HG03108 (cell line): Measurements from ENCODE around the gene OR1J2.
"Not testable (repeated sequence)": the region's sequence is repeated elsewhere in the genome, so short reads cannot be mapped to it uniquely, and the experiment has no call there.

ENCODE experiments used
- ATAC-seq: cut with Tn5 transposase; IDR thresholded peaks from one replicate; pipeline ENCODE4 v1.9.1; 2021; ENCODE audit warnings: moderate library complexity; ENCODE audit not compliant: unreplicated experiment

The OR1J2 gene, protein sequence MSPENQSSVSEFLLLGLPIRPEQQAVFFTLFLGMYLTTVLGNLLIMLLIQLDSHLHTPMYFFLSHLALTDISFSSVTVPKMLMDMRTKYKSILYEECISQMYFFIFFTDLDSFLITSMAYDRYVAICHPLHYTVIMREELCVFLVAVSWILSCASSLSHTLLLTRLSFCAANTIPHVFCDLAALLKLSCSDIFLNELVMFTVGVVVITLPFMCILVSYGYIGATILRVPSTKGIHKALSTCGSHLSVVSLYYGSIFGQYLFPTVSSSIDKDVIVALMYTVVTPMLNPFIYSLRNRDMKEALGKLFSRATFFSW

DNA sequence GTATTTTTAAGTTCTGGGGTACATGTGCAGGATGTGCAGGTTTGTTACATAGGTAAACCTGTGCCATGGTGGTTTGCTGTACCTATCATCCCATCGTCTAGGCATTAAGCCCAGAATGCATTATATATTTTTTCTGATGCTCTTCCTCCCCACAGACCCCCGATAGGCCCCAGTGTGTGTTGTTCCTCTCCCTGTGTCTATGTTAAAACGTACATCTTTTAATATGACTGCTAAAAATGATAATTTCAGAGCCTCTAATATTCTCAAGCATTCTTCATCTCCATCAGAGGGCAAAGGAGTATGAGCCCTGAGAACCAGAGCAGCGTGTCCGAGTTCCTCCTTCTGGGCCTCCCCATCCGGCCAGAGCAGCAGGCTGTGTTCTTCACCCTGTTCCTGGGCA, at the start of gene OR1J2:
OR1J2 (plus strand) TSS at position 301 of the 400 bp plus-strand sequence; CDS start at position 301, 0 bp downstream.
- ATAC-seq, result no peak

DNA sequence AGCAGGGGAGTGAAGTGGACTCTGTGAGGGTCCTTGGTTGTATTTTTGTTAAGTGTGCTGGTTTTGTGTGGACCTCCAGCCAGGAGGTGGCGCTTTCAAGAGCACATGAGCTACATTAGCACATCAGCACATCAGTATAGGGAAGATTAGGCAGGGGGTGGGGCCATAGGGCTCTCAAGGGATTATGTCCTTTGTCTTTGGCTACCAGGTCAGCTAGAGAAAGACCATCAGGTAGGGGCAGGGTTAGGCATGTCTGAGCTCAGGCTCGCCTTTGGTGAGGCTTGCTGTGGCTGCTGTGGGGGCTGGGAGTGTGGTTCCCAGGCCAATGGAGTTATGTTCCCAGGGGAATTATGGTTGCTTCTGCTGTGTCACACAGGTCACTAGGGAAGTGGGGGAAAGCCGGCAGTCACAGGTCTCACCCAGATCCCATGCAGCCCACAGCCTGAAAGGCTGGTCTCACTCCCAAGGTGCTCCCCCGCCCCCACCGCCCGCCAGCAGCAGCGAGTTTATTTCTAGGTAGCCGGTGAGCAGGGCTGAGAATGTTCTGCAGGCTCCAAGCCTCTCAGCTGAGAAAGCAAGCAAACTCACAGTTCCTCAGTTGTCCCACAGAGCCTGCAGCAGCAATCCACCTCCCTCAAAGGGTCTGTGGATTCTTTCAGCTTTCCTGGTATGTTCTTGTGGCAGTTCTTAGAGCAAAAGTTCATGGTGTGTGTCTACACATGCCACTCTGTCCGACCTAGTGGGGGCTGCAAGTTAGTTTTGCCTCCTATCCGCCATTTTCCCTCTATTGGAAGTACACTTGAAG, 46.6 kb upstream of the OR1J2 start:
- no peak for ATAC-seq

DNA sequence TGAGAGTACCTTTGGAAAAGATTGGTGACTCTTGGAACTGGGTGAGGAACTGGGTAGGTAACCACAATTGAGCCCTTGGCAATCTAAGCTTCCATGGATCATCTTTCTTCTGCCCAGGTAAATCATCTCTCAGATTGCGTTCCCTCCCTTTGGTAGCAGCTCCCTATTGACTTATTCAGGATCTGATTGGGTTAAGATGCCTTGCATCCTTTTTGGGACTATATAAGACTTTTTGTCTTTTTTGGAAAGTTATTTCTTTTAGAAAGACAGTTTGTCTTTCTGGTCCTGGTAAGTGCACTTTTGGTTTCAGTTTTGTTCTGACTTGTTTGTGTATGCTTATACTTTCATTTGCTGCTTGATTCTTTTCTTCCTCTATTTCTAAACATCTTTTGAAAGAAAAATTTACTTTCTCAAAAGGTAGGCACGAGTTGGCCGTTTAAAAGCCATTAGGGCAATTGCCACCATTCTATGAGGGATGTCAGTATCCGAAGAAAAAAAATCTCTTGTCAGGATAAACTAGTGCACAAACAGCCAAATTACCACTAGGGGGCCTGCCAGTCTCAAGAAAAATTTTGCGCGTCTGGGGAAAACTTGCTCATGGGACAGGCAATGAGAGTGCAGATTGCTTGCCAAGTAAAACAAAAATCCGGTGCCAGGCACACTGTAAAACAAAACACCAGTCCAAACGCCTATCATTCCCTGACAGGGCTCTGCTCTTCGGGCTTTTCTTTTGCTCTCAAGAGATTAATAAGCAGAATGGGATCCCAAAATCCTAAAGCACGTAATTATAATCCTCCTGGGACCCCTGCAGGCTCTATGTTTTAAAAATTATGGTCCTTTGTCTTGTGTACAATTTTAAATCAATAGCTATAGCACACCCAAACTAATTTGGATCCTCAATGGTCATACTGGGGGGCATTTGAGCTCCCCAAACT, 45.7 kb upstream of the OR1J2 start:
- peak; percentile 53 for ATAC-seq

DNA sequence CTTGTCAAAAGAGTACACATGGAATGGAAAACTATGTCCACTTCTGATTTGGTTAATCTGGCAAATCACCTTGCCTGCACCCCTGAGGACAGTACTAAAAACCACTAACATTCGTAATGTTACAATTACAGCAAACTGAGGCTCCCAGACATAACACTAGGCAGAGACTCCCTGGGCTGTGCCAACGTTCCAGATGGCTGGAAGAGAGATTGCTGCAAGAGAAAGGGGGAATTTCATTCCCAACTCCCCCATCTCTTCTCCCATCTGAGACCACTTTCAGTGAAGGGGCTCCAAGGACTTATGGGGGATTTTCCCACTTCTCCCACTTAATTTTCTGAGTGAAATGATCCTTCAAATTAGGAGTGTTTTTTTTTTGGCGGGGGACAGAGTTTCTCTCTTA, 44.1 kb upstream of the OR1J2 start:
- no peak for ATAC-seq

DNA sequence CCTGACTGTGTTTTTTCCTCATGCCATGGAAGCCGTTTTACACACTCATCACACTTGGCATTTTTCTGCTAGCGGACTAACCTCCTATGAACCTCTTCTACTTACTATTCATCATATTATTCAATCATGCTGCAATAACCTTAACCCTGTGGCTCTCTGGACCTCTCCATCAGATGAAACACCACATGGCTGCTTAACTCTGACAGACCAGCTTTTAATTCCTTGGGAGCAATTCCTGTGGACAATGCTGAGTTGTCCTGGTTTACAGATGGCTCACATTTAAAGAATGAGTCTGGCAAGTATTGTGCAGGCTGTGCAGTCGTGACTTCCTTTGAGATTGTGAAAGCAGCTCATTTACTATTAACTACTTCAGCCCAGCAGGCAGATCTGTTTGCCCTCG, 41.9 kb upstream of the OR1J2 start:
- no peak for ATAC-seq

DNA sequence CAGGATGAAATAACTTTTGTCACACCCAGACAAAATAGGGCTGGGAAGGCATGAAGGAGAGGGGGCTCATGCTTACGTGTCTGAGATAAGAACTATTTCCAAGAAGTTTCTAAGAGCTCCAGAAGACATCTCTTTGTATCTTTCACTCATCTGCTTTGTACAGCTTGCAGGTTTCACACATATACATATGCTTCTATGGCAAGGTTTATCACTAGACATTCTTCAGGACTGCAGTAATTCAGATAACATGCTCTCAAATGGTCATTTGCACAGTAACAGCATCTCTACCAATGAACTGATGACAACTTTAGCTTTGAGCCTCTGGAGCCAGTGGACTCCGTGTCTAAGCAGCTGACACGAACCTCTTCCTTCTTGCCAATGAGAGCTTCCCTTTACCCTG, 36.0 kb upstream of the OR1J2 start:
- no peak for ATAC-seq

DNA sequence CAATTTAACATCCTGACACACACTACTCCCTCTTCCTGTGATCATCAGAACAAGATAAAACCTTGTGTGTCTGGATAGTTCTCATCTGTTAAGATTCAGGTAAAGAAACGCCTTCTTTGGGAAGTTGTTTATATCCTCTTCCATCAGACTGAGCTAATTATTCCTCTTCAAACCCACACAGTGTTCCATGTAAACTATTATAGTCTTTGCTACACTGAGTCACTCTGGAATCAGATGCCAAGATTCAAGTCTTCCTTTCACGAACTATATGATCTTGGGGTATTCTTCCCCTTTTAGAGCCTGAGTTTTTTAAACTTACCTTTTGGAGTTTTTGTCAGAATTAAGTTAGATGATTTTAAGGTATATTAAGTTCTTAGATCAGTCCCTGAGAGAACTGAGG, 34.9 kb upstream of the OR1J2 start:
- ATAC-seq, result no peak

DNA sequence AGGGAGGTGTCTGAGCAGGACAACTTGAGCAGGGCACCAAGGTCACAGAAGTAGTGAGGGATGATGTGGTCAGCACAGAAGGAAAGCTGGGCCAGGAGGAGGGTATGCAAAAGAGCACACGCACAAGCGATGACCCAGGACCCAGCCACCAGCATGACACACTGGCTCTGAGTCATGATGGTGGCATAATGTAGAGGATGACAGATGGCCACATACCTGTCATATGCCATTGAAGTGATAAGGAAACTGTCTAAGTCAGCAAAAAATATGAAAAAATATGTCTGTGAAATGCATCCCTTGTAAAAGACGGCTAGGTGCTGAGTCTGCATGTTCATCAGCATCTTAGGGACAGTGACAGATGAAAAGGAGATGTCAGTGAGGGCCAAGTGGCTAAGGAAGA, 33.3 kb upstream of the OR1J2 start:
- no peak for ATAC-seq

DNA sequence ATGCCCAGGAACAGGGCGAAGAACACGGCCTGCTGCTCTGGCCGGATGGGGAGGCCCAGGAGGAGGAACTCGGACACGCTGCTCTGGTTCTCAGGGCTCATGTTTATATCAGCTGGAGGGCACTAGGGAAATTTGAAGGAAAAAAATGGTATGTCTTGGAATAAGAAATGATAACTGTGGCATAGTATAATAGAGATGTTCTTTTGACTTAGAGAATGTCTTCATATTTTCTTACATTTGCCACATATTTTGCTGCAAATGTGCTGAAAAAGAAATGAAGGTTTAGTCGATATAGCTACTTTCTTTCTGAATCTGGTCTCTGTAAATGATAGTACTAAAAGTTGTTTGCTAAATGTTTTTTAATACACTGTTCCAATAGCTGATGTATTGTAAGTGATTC, 32.8 kb upstream of the OR1J2 start, which contains the start of gene OR1J1:
OR1J1 (minus strand) TSS at position 101 of the 400 bp plus-strand sequence; CDS start at position 101, 0 bp downstream.
- no peak for ATAC-seq

DNA sequence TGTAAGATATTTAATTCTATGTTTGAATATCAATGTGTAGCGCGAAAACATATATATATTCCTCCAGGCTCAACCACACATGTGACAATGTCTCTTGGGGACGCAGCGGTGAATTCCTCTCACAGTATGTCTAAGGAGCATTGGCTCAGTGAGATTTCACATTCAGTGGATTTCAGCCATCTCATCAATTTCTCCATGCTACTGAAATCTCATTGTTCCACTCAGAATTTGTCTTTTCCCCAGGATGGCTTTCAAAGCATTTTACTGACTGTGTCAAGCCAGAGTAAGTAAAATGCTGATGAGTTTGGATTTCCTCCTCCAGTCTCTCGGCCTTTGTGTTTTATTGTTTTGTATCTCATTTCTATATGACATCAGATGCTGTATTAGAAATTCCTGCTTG, 31.5 kb upstream of the OR1J2 start:
- ATAC-seq, result no peak

DNA sequence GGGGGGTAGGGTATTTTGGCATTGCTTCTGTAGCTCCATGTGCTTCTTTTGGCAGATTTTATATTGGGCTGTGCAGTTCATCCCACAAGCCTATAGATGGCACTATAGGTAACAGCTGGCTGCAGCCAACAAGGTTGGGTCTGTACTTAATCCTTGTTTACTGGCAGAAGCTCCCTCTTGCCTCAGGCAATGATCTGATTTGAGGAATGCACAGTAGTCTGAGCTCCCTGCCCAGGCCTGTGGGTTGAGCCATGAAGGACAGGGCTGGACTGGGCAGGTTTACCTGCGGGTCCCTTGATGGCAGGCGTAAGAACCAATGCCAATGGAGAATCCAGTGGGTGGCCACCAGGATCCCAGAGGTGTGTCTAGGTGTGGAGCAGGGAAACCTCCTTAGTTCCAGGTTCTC, 11.7 kb upstream of the OR1J2 start:
- no peak for ATAC-seq

DNA sequence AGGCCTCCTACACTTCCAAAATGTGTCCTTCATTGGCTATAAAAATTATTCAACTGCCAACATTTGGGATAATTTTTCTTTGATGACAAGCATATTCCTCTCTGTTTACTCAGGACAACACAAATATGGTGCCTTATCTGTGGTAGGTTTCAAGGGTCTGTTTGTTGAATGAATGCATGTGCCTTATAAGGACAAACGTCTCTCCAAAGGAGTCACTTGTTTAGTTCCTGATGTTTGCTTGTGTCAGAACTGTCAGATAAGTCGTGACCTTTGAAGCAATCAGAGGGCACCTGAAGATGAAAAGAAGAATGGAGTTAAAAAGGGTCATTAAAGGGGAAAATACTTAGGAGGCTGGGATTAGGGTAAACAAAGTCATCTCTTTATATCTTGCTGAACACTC, 3.6 kb upstream of the OR1J2 start:
- ATAC-seq, result no peak

DNA sequence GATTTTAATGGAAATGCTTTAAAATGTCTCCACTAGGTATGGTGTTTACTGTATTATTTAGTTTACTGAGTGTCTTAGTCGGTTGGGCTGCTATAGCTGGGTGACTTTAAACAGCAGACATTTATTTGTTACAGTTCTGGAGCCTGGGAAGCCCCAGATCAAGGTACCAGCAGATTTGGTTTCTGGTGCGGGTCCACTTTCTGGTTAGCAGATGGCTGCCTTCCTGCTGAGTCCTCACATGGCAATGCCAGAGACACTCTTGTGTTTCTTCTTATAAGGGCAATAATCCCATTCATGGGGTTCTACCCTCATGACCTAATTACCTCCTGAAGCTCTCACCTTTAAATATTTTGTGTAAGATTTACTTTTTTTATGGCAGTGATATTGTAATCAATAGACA, 7.6 kb downstream of the OR1J2 start:
- ATAC-seq, result no peak

DNA sequence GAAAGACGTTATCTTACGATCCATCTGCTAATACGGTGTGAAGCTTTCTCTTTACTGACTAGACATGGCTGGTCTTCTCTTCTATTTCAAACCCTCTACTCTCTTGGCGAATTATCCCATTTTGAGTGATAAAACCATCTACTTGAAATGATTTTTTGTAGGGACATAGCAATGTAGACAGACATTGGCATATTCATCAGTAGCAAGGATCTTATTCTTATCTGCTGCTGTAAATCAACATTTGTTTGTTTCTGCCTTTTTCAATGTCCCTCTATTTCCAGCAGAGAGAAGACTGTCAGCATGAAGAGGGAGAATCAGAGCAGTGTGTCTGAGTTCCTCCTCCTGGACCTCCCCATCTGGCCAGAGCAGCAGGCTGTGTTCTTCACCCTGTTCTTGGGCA, 8.2 kb downstream of the OR1J2 start, which contains the start of gene OR1J4:
OR1J4 (plus strand) TSS at position 301 of the 400 bp plus-strand sequence; CDS start at position 301, 0 bp downstream.
- no peak for ATAC-seq

DNA sequence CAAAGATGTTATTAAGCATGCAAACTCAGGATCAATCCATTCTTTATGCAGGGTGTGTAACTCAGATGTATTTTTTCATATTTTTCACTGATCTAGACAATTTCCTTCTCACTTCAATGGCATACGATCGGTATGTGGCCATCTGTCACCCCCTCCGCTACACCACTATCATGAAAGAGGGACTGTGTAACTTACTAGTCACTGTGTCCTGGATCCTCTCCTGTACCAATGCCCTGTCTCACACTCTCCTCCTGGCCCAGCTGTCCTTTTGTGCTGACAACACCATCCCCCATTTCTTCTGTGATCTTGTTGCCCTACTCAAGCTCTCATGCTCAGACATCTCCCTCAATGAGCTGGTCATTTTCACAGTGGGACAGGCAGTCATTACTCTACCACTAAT, 8.8 kb downstream of the OR1J2 start:
- ATAC-seq, result no peak

DNA sequence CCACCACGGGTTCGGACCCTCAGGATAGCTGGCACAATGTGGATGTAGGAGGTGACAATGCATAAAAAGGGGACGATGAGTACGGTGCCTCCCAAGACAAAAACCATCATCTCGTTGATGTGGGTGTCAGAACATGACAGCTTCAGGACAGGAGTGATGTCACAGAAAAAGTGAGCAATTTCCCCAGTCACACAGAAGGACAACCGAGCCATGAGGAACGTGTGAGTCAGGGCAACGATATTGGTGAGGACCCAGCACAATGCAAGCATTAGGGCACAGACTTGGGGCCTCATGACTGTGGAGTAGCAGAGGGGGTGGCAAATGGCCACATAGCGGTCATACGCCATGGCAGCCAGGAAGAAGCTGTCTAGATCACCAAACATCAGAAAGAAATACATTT, 16.0 kb downstream of the OR1J2 start:
- no peak for ATAC-seq

DNA sequence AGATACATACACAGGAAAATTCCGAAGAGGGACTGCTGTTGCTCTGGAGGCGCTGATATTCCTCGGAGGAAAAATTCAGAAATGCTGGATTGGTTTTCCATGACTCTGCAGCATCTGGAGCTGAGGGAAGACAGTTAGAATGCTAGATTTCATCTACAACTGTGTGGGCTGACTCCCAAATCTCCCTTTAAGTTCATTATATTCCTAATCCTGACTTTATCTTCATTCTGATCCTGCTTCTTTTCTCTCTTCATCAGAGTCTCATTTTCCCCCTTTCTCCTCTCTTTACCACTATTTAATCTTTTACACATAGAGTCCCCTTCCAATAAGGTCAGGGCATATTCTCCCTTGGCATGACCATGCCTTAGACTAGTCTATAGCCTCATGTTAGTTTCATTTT, 16.6 kb downstream of the OR1J2 start, which contains the start of gene OR1N1:
OR1N1 (minus strand) TSS at position 101 of the 400 bp plus-strand sequence; CDS start at position 101, 0 bp downstream.
- ATAC-seq, result no peak

DNA sequence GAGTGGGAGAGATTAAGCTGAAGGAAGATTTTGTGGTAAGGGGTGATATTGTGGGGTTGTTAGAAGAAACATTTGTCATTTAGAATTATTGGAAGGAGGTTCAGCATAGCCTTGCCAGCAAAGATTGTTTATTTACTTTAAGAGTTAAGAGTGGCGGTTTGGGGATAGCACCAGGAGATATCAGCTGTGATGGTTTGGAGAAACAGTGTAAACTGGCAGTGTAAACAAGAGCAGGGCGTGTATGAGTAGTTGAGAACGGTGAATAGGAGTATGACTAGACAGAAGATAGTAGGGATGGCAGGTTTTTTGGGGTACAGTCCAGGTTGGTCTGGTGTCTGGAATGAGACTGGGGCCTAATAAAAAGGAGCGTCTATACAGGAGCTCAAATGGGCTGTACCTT, 20.6 kb downstream of the OR1J2 start:
- not testable (repeated sequence) for ATAC-seq

DNA sequence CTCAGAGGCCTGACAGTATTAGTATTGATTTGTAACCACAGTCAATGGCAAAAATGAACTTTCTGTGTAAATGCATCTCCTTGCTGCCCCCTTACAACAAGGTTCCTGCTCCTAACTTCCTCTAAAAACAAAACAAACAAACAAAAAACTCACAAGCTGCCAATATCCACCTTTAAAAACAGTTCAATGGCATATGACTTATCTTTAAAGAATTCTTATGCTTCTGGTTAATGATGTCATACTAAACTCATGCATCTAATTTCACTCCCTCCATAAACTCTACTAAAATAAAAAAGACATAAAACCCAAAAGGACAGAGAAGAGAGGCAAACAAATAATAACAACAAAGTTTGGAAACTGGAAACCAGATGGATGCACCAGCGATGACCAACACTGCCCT, 25.5 kb downstream of the OR1J2 start:
- ATAC-seq, result no peak

DNA sequence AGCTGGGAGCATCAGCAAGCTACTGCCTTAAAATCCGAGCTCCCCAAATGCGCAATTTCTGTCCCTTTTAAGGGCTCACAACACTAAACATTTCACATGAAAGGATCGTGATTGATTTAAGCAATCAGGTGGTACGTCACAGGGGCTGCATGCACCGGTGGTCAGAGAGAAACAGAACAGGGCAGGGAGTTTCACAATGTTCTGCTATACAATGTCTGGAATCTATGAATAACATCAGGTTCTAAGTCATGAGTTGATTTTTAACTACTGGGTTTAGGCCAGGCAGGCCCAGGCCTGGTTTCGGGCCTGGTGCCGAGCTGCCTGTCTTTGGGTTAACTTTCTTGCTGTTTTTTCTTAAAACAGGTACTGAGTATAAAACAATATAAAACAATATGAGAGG, 26.5 kb downstream of the OR1J2 start:
- ATAC-seq, result not testable (repeated sequence)

DNA sequence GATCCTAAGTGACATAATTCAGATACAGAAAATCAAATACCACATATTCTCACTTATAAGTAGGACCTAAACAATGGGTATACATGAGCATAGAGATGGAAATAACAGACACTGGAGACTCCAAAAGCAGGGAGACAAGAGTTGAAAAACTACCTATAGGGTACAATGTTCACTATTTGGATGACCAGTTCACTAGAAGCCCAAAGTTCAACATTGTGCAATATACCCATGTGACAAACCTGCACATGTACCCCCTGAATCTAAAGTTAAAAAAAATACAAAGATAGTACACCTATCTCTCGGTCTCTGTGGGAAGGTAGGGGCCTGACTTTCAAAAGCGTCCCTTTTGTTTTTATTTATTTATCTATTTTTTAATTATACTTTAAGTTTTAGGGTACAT, 28.2 kb downstream of the OR1J2 start:
- no peak for ATAC-seq
